CD14-positive monocyte (primary cell): ENCODE data around the gene PCDHA9. TPM values are rescaled to one million over a fixed set of nuclear protein-coding genes. Genes with fewer than 3 reads are reported as not detected.

Experiments used
- DNase-seq, 3 donors: peaks; one replicate each; pipeline ENCODE4 v3.0.0-alpha.2; 2011 to 2022
- H2AFZ ChIP-seq: 2 replicates; pipeline ENCODE4 v1.6.0; 2012; ENCODE audit warnings: mild to moderate bottlenecking, low read depth, low read length, inconsistent platforms; ENCODE audit not compliant: insufficient read depth, poor library complexity, severe bottlenecking
- H3K27ac ChIP-seq, 2 donors: 1 replicate in 1 of 2; 2 replicates in 1 of 2; pipeline ENCODE4 v1.5.1; 2012 to 2013; ENCODE audit warnings: low read length in 2 of 2, control low read depth in 1 of 2, inconsistent platforms in 1 of 2, low read depth in 1 of 2, mild to moderate bottlenecking in 1 of 2
- H3K27me3 ChIP-seq, 2 donors: one replicate each; pipeline versions ENCODE4 v1.6.0 to v1.6.1; 2011 to 2013; ENCODE audit warnings: low read length in 2 of 2; ENCODE audit not compliant: control insufficient read depth in 2 of 2, insufficient read depth in 2 of 2
- H3K36me3 ChIP-seq, 2 donors: replicated peaks in 1 of 2; 1 replicate in 1 of 2; 2 replicates in 1 of 2; pipeline versions ENCODE4 v1.5.1 to v1.6.1; 2012 to 2013; ENCODE audit warnings: low read length in 2 of 2, control low read depth in 1 of 2, inconsistent platforms in 1 of 2, mild to moderate bottlenecking in 1 of 2; ENCODE audit not compliant: insufficient read depth in 2 of 2, control insufficient read depth in 1 of 2
- H3K4me1 ChIP-seq, 2 donors: 1 replicate in 1 of 2; 2 replicates in 1 of 2; pipeline versions ENCODE4 v1.5.1 to v1.6.1; 2012 to 2013; ENCODE audit warnings: low read length in 2 of 2, control low read depth in 1 of 2, inconsistent platforms in 1 of 2, mild to moderate bottlenecking in 1 of 2, moderate library complexity in 1 of 2; ENCODE audit not compliant: insufficient read depth in 2 of 2, control insufficient read depth in 1 of 2
- H3K4me2 ChIP-seq: replicated peaks from 2 replicates; pipeline ENCODE3; 2012; ENCODE audit warnings: low read length, moderate library complexity, mild to moderate bottlenecking; ENCODE audit not compliant: poor library complexity, severe bottlenecking; ENCODE audit errors: extremely low read depth
- H3K4me3 ChIP-seq, 3 experiments: fragments of 200-600 bp in 1 of 3; sonication (generic) in 1 of 3; replicated peaks in 1 of 3; 1 replicate in 2 of 3; 2 replicates in 1 of 3; pipeline ENCODE4 v1.5.1; 2011 to 2013; ENCODE audit warnings: low read length in 3 of 3, mild to moderate bottlenecking in 3 of 3, control low read depth in 2 of 3, low read depth in 2 of 3, inconsistent platforms in 1 of 3, moderate library complexity in 1 of 3
- H3K79me2 ChIP-seq: 2 replicates; pipeline ENCODE4 v1.6.0; 2012; ENCODE audit warnings: mild to moderate bottlenecking, control low read depth, inconsistent platforms, low read length, moderate library complexity; ENCODE audit not compliant: insufficient read depth
- H3K9ac ChIP-seq: 2 replicates; pipeline ENCODE4 v1.6.0; 2017; ENCODE audit warnings: low read length, mild to moderate bottlenecking; ENCODE audit not compliant: insufficient read depth, poor library complexity, severe bottlenecking
- H3K9me3 ChIP-seq, 2 donors: replicated peaks in 1 of 2; 1 replicate in 1 of 2; 2 replicates in 1 of 2; pipeline versions ENCODE4 v1.5.1 to v1.6.1; 2012 to 2013; ENCODE audit warnings: low read length in 2 of 2, control low read depth in 1 of 2; ENCODE audit not compliant: control insufficient read depth in 1 of 2, insufficient read depth in 1 of 2
- H4K20me1 ChIP-seq: 2 replicates; pipeline ENCODE4 v1.6.0; 2012; ENCODE audit warnings: mild to moderate bottlenecking, low read length, control low read depth, moderate library complexity; ENCODE audit not compliant: insufficient read depth
- H3K27ac Mint-ChIP-seq, 7 donors: one replicate each; pipeline ENCODE4 v1.8.0; 2020; ENCODE audit warnings: mild to moderate bottlenecking in 7 of 7, mixed read lengths in 7 of 7, moderate library complexity in 6 of 7, inconsistent platforms in 2 of 7
- H3K27me3 Mint-ChIP-seq, 3 donors: one replicate each; pipeline ENCODE4 v1.8.0; 2021 to 2022; ENCODE audit warnings: low read depth in 3 of 3, mild to moderate bottlenecking in 3 of 3, mixed read lengths in 3 of 3, moderate library complexity in 3 of 3, inconsistent platforms in 1 of 3
- H3K36me3 Mint-ChIP-seq, 2 donors: one replicate each; pipeline ENCODE4 v1.8.0; 2020; ENCODE audit warnings: mixed read lengths in 2 of 2, inconsistent platforms in 1 of 2, mild to moderate bottlenecking in 1 of 2
- H3K4me1 Mint-ChIP-seq: one replicate; pipeline ENCODE4 v1.8.0; 2020; ENCODE audit warnings: mild to moderate bottlenecking, mixed read lengths
- H3K4me3 Mint-ChIP-seq, 2 donors: one replicate each; pipeline ENCODE4 v1.8.0; 2020; ENCODE audit warnings: mild to moderate bottlenecking in 2 of 2, mixed read lengths in 2 of 2, moderate library complexity in 1 of 2
- H3K9me3 Mint-ChIP-seq, 7 donors: one replicate each; pipeline ENCODE4 v1.8.0; 2020 to 2022; ENCODE audit warnings: mixed read lengths in 7 of 7, mild to moderate bottlenecking in 6 of 7, moderate library complexity in 6 of 7, inconsistent platforms in 2 of 7
- CTCF ChIP-seq: fragments of 200-600 bp; IDR thresholded peaks from one replicate; pipeline ENCODE4 v1.8.0; 2022; ENCODE audit warnings: antibody characterized with exemption, mild to moderate bottlenecking
- WGBS: methylation state at CpG from one replicate; pipeline ENCODE4 v1.1.5; 2013; ENCODE audit warnings: missing lambda C conversion rate; ENCODE audit not compliant: insufficient coverage; 5-methylcytosine and 5-hydroxymethylcytosine counted together
- intact Hi-C, 2 donors: fragments of 100-400 bp; cut with micrococcal nuclease; formaldehyde crosslinking; loops; one replicate each; pipeline versions ENCODE4 v1.15.0 to v1.15.1; 2023
- polyA plus RNA-seq, 3 donors: library from polyadenylated mRNA; depleted of rRNA in 1 of 3; unstranded in 2 of 3; stranded (reverse) in 1 of 3; fragments of 300-500 nt in 2 of 3; fragments of >200 nt in 1 of 3; fragmentation: Illumina TruSeq in 2 of 3; gene quantifications; 1 replicate in 2 of 3; 2 replicates in 1 of 3; pipeline ENCODE4 v1.2.3, GENCODE V29; 2012 to 2021

PCDHA9 gene
- polyA plus RNA-seq, 3 donors, result not detected

- Histone ChIP-seq H3K27ac (no peak overlapping the region), H3K36me3 (no peaks in the 10 kb centered on the region), H2AFZ (no peak overlapping the region), H4K20me1 (no peaks in the 10 kb centered on the region), H3K9me3 (peaks cover 31 to 36% of the 10 kb centered on the region in 2 donors), H3K4me2 (no peak overlapping the region), H3K79me2 (no peaks in the 10 kb centered on the region), H3K4me1 (no peaks in the 10 kb centered on the region), H3K9ac (no peak overlapping the region), H3K27me3 (peaks cover 0 to 13% of the 10 kb centered on the region in 2 donors), H3K4me3 (no peak overlapping the region)
- TF ChIP-seq CTCF, result no peak
- DNase-seq, result no peak
- Mint-ChIP-seq H3K27ac (no peak overlapping the region), H3K36me3 (peaks cover 0 to 3% of the 10 kb centered on the region in 2 donors), H3K4me1 (no peaks in the 10 kb centered on the region), H3K4me3 (no peak overlapping the region), H3K27me3 (peaks cover 4 to 11% (median 9%) of the 10 kb centered on the region in 3 donors), H3K9me3 (peaks cover 29 to 51% (median 46%) of the 10 kb centered on the region in 7 donors)
- intact Hi-C loops, result no loop called here
- 68% methylated on average over 43 of the region's 43 CpGs for WGBS
These were observed 39.3 kb upstream of the PCDHA9 start for GRCh38 chr5:140808889-140809291.

DNA sequence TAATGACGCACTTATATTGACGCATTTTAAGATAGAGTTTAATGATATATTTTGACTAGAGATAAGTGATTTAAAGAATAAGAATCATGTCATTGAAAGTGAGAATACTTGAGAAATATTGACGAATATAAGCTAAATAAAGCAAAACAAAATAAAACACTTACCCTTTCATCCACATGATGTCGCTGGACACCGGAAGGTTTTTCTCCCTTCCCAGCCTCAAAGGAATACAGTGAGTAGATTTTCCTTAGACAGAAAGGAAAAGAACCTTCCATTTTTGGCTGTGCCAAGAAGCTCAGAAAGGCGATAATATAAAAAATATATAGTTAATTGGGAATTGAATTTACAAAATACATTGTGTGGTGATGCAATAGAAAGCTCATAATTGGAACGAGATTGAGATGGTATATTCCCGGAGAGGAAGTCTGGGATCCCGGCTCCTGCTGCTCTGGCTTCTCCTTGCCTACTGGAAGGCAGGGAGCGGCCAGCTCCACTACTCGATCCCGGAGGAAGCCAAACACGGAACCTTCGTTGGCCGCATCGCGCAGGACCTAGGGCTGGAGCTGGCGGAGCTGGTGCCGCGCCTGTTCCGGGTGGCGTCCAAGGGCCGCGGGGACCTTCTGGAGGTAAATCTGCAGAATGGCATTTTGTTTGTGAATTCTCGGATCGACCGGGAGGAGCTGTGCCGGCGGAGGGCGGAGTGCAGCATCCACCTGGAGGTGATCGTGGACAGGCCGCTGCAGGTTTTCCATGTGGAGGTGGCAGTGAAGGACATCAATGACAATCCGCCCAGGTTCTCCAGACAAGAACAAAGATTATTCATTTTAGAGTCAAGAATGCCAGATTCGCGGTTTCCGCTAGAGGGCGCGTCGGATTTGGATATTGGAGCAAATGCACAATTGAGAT lies 26.6 kb upstream of the PCDHA9 start, which contains the start of gene PCDHA5:
PCDHA5 (plus strand) TSS at position 239 of the 906 bp plus-strand sequence.
- intact Hi-C loops, result loop anchor here in 1 of 2 donors (10.0 kb wide), 1 partner anchor 53 kb away; the partner anchor contains the start of gene PCDHA12
- Histone ChIP-seq H3K4me3 (no peak within 1 kb of the TSS), H3K27me3 (peaks cover 0 to 4% of the 10 kb centered on the region in 2 donors), H4K20me1 (no peaks in the 10 kb centered on the region), H3K4me2 (no peak within 1 kb of the TSS), H3K36me3 (no peaks in the 10 kb centered on the region), H3K9me3 (peaks cover 36 to 38% of the 10 kb centered on the region in 2 donors), H2AFZ (no peak within 1 kb of the TSS), H3K79me2 (no peaks in the 10 kb centered on the region), H3K27ac (no peak within 1 kb of the TSS), H3K9ac (no peak within 1 kb of the TSS), H3K4me1 (no peaks in the 10 kb centered on the region)
- Mint-ChIP-seq H3K4me1 (no peaks in the 10 kb centered on the region), H3K9me3 (peaks cover 22 to 38% (median 35%) of the 10 kb centered on the region in 7 donors), H3K27me3 (peaks cover 5 to 9% (median 7%) of the 10 kb centered on the region in 3 donors), H3K36me3 (peaks cover 0 to 4% of the 10 kb centered on the region in 2 donors), H3K27ac (no peak within 1 kb of the TSS), H3K4me3 (no peak within 1 kb of the TSS)
- TF ChIP-seq CTCF, result peak; percentile 20
- WGBS, result 40% methylated on average over 33 of the region's 39 CpGs
- no peak for DNase-seq
